Right lobe of liver (tissue), 6 donors: ENCODE results near the gene ATP1A1. TPM values are rescaled to one million over a fixed set of nuclear protein-coding genes. Genes with fewer than 3 reads are reported as not detected.
A peak's percentile ranks its signal among the peaks of the same experiment; 100 is the strongest.

Experiments used
- ATAC-seq, 4 donors: fragments of 200-7000 bp; cut with Tn5 transposase; one replicate each; pipeline ENCODE4 v1.9.1; 2020; ENCODE audit warnings: mild to moderate bottlenecking in 4 of 4, moderate library complexity in 4 of 4
- DNase-seq, 3 donors: peaks; one replicate each; pipeline ENCODE4 v3.0.0-alpha.2; 2020
- H3K27ac ChIP-seq, 3 donors: fragments of 200-600 bp; one replicate each; pipeline ENCODE4 v1.8.0; 2022
- H3K27me3 ChIP-seq, 2 donors: fragments of 200-600 bp; one replicate each; pipeline ENCODE4 v1.8.0; 2022
- H3K36me3 ChIP-seq, 4 donors: fragments of 200-600 bp; sonication (generic) in 1 of 4; one replicate each; pipeline versions ENCODE4 v1.5.1 to v1.8.0; 2017 to 2022; ENCODE audit warnings: control low read depth in 1 of 4
- H3K4me1 ChIP-seq, 4 donors: fragments of 200-600 bp; sonication (generic) in 1 of 4; one replicate each; pipeline versions ENCODE4 v1.5.1 to v1.8.0; 2017 to 2022; ENCODE audit warnings: control low read depth in 1 of 4
- H3K4me3 ChIP-seq, 3 donors: fragments of 200-600 bp; one replicate each; pipeline ENCODE4 v1.8.0; 2022
- H3K9me3 ChIP-seq, 4 donors: fragments of 200-600 bp; sonication (generic) in 1 of 4; one replicate each; pipeline versions ENCODE4 v1.5.1 to v1.8.0; 2017 to 2022; ENCODE audit warnings: control low read depth in 1 of 4
- CTCF ChIP-seq, 4 donors: fragments of 200-600 bp in 3 of 4; fragments of 450-650 bp in 1 of 4; IDR thresholded peaks; one replicate each; pipeline versions ENCODE4 v1.5.1 to v1.8.0; 2016 to 2022; ENCODE audit warnings: antibody characterized with exemption in 4 of 4, mild to moderate bottlenecking in 2 of 4
- POLR2A ChIP-seq: fragments of 450-650 bp; IDR thresholded peaks from one replicate; pipeline ENCODE4 v1.6.1; 2017; ENCODE audit warnings: antibody characterized with exemption, mild to moderate bottlenecking
- WGBS: methylation state at CpG from one replicate; pipeline ENCODE4 v1.1.6; 2018; ENCODE audit warnings: low coverage, low lambda C conversion rate; ENCODE audit not compliant: insufficient coverage; ENCODE audit errors: missing lambda C conversion rate; 5-methylcytosine and 5-hydroxymethylcytosine counted together
- intact Hi-C, 2 donors: fragments of 100-400 bp; cut with DNase I; formaldehyde crosslinking; loops; one replicate each; pipeline versions ENCODE4 v1.11.2 to v1.14.1; 2022
- total RNA-seq, 6 experiments: library from RNA; depleted of rRNA in 2 of 6; stranded (reverse); fragments of >200 nt in 2 of 6; fragmentation: NEBNext Ultra II Directional in 3 of 6; extraction: Animal tissue kit (Norgen Biotek cat#: 25700) in 3 of 6; gene quantifications; one replicate each; pipeline versions ENCODE4 v1.1.0 to v1.2.4, GENCODE V29; 2016 to 2023
- donor health status: DM: no; HTN: yes; CAD: no.
- donor health status: DM: no; HTN: no; CAD: no.
- donor health status: DM: no; HTN: no; CAD: no.
- donor health status: DM: no; HTN: yes; CAD: no.
- donor health status: DM: no; HTN: yes; CAD: no.

The ATP1A1 gene
- total RNA-seq, 6 experiments from 2014 or later, result 83.6 to 153 (median 121) TPM

- Histone ChIP-seq H3K27ac (no peak overlapping the region), H3K36me3 (no peaks in the 10 kb centered on the region), H3K4me3 (no peak overlapping the region), H3K27me3 (no peaks in the 10 kb centered on the region), H3K9me3 (no peaks in the 10 kb centered on the region), H3K4me1 (peaks cover 0 to 31% (median 12%) of the 10 kb centered on the region in 4 donors)
- DNase-seq (no peak), ATAC-seq (no peak)
- TF ChIP-seq POLR2A (no peak), CTCF (IDR thresholded peaks at IDR 0.05) (no peak)
- 64% methylated on average over 1 of the region's 1 CpG for WGBS
- intact Hi-C loops, result no loop called here
These were observed 1.3 kb upstream of the ATP1A1 start for GRCh38 chr1:116371752-116372151.

GRCh38 chr1:116372191-116372590 lies 853 bp upstream of the ATP1A1 start:
- Histone ChIP-seq H3K4me3 (peak overlapping the region; percentile 73 to 85 (median 76)), H3K27me3 (no peaks in the 10 kb centered on the region), H3K9me3 (no peaks in the 10 kb centered on the region), H3K4me1 (peaks cover 0 to 35% (median 14%) of the 10 kb centered on the region in 4 donors), H3K27ac (peak overlapping the region in 2 of 3 donors; percentile 54 to 90), H3K36me3 (no peaks in the 10 kb centered on the region)
- intact Hi-C loops, result no loop called here
- DNase-seq, result no peak
- ATAC-seq, result no peak
- TF ChIP-seq CTCF (IDR thresholded peaks at IDR 0.05) (no peak), POLR2A (no peak)
- WGBS, result 42% methylated on average over 11 of the region's 11 CpGs

GRCh38 chr1:116373431-116374352 lies 648 bp downstream of the ATP1A1 start:
- ATAC-seq (peak; percentile 8 to 48 (median 30)), DNase-seq (peak; percentile 57 to 71 (median 69))
- Histone ChIP-seq H3K9me3 (no peaks in the 10 kb centered on the region), H3K27me3 (no peaks in the 10 kb centered on the region), H3K4me1 (peaks cover 0 to 50% (median 21%) of the 10 kb centered on the region in 4 donors), H3K4me3 (peak overlapping the region; percentile 73 to 85 (median 76)), H3K36me3 (no peaks in the 10 kb centered on the region), H3K27ac (peak overlapping the region; percentile 64 to 90 (median 79))
- TF ChIP-seq POLR2A (peak; percentile 26), CTCF (IDR thresholded peaks at IDR 0.05) (no peak)
- intact Hi-C loops, result no loop called here
- WGBS, result under 1% methylated on average over 39 of the region's 84 CpGs

GRCh38 chr1:116374353-116375147 lies 1.5 kb downstream of the ATP1A1 start:
- H3K9me3 ChIP-seq, result no peaks in the 10 kb centered on the region
- H3K27ac ChIP-seq, result peak overlapping the region; percentile 64 to 90 (median 79)
- DNase-seq, result peak in 1 of 3 donors; percentile 50
- peaks cover 0 to 59% (median 25%) of the 10 kb centered on the region in 4 donors for H3K4me1 ChIP-seq
- no peaks in the 10 kb centered on the region for H3K36me3 ChIP-seq
- H3K27me3 ChIP-seq, result no peaks in the 10 kb centered on the region
- intact Hi-C loops, result no loop called here
- TF ChIP-seq POLR2A (no peak), CTCF (IDR thresholded peaks at IDR 0.05) (no peak)
- H3K4me3 ChIP-seq, result peak overlapping the region; percentile 73 to 85 (median 76)
- ATAC-seq, result no peak
- WGBS, result 17% methylated on average over 18 of the region's 26 CpGs
